SU-DHL-6 (cell line): ENCODE data around the gene DACH1.

ENCODE experiments used
- H2AFZ ChIP-seq: fragments of 200-600 bp; sonication (generic); 2 replicates; pipeline ENCODE4 v1.6.1; 2014; ENCODE audit warnings: low read depth, mild to moderate bottlenecking, moderate library complexity, mixed read lengths, antibody characterized with exemption, low read length; ENCODE audit not compliant: severe bottlenecking
- H3F3A ChIP-seq: fragments of 200-600 bp; shearing (Covaris generic); 2 replicates; pipeline ENCODE4 v1.6.0; 2016; ENCODE audit warnings: antibody characterized with exemption, mild to moderate bottlenecking; ENCODE audit not compliant: insufficient read depth
- H3K27ac ChIP-seq: fragments of 200-600 bp; sonication (generic); 2 replicates; pipeline ENCODE4 v1.5.1; 2016; ENCODE audit warnings: low read depth, mild to moderate bottlenecking, low read length, moderate library complexity, mixed read lengths
- H3K27me3 ChIP-seq: fragments of 200-600 bp; sonication (generic), shearing (Covaris generic); 2 replicates; pipeline ENCODE4 v1.6.0; 2014; ENCODE audit warnings: mild to moderate bottlenecking, low read length
- H3K36me3 ChIP-seq: fragments of 200-600 bp; sonication (generic); 2 replicates; pipeline ENCODE4 v1.6.1; 2014; ENCODE audit warnings: mild to moderate bottlenecking, low read length, mixed read lengths
- H3K4me2 ChIP-seq: fragments of 300-600, 200-600 bp; shearing (Covaris generic), sonication (generic); 2 replicates; pipeline ENCODE4 v1.6.0; 2014; ENCODE audit warnings: low read length, low read depth, mild to moderate bottlenecking; ENCODE audit not compliant: poor library complexity, severe bottlenecking
- H3K4me3 ChIP-seq: fragments of 200-600 bp; sonication (generic); 2 replicates; pipeline ENCODE4 v1.5.1; 2014; ENCODE audit warnings: antibody characterized with exemption, low read length, mild to moderate bottlenecking, mixed read lengths; ENCODE audit not compliant: insufficient read depth, poor library complexity, severe bottlenecking
- H3K79me2 ChIP-seq: fragments of 200-600 bp; sonication (generic); 2 replicates; pipeline ENCODE4 v1.6.1; 2014; ENCODE audit warnings: mild to moderate bottlenecking, low read length, moderate library complexity; ENCODE audit not compliant: insufficient read depth
- H3K9ac ChIP-seq: fragments of 200-600 bp; sonication (generic); 2 replicates; pipeline ENCODE4 v1.7.0; 2014; ENCODE audit warnings: mild to moderate bottlenecking, low read length
- H3K9me2 ChIP-seq: fragments of 200-600 bp; sonication (generic); replicated peaks from 2 replicates; pipeline ENCODE4 v1.6.1; 2014; ENCODE audit warnings: low read length; ENCODE audit not compliant: insufficient read depth
- H3K9me3 ChIP-seq: fragments of 200-600 bp; sonication (generic); 2 replicates; pipeline ENCODE4 v1.6.1; 2014; ENCODE audit warnings: low read length, mixed read lengths; ENCODE audit not compliant: insufficient read depth
- H4K20me1 ChIP-seq: fragments of 200-600 bp; sonication (generic); 2 replicates; pipeline ENCODE4 v1.6.1; 2014; ENCODE audit warnings: low read depth, mild to moderate bottlenecking, antibody characterized with exemption, low read length, moderate library complexity, mixed read lengths
- EZH2phosphoT487 ChIP-seq: fragments of 200-600 bp; sonication (generic), shearing (Covaris generic); conservative IDR thresholded peaks from 2 replicates; pipeline ENCODE4 v1.6.1; 2018; ENCODE audit warnings: mild to moderate bottlenecking, antibody characterized with exemption, low read length, moderate library complexity, mixed read lengths
- TF ChIP-seq, protein P1 (sequence below): fragments of 200-600 bp; sonication (generic); IDR thresholded peaks from one replicate; pipeline ENCODE4 v1.5.1; 2017; ENCODE audit warnings: antibody characterized with exemption, mild to moderate bottlenecking, low read length, moderate library complexity; ENCODE audit not compliant: insufficient read depth, poor library complexity, severe bottlenecking

Gene DACH1

DNA sequence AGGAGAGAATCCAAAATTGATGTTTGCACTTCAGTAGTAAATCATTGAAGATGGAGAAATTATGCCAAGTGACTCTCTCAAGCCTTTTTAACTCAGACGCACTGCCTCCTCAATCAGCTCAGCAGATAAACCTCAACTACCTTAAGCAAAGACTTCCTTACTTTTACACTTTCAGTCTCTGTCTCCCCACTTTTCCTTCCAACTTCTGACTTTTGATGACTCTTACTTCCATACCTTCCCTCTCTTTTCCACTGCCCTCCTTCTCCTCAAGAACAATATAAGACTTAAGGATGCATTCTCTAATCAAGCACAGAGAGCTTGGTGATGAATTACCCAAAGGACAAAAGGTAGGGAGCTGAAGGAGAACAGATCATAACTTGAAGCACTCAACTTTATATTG lies 4.8 kb upstream of the DACH1 start:
- H3K4me3 ChIP-seq = no peak overlapping the region
- TF ChIP-seq, protein P1, sequence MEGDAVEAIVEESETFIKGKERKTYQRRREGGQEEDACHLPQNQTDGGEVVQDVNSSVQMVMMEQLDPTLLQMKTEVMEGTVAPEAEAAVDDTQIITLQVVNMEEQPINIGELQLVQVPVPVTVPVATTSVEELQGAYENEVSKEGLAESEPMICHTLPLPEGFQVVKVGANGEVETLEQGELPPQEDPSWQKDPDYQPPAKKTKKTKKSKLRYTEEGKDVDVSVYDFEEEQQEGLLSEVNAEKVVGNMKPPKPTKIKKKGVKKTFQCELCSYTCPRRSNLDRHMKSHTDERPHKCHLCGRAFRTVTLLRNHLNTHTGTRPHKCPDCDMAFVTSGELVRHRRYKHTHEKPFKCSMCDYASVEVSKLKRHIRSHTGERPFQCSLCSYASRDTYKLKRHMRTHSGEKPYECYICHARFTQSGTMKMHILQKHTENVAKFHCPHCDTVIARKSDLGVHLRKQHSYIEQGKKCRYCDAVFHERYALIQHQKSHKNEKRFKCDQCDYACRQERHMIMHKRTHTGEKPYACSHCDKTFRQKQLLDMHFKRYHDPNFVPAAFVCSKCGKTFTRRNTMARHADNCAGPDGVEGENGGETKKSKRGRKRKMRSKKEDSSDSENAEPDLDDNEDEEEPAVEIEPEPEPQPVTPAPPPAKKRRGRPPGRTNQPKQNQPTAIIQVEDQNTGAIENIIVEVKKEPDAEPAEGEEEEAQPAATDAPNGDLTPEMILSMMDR = no peak
- TF ChIP-seq EZH2phosphoT487 = no peak
- H3F3A ChIP-seq = no peaks in the 10 kb centered on the region
- H3K9ac ChIP-seq = no peak overlapping the region
- H2AFZ ChIP-seq = no peak overlapping the region
- no peak overlapping the region for H3K27ac ChIP-seq
- H3K79me2 ChIP-seq = no peaks in the 10 kb centered on the region
- no peaks in the 10 kb centered on the region for H3K27me3 ChIP-seq
- H4K20me1 ChIP-seq = no peaks in the 10 kb centered on the region
- no peaks in the 10 kb centered on the region for H3K9me3 ChIP-seq
- no peaks in the 10 kb centered on the region for H3K36me3 ChIP-seq
- H3K9me2 ChIP-seq = no peaks in the 10 kb centered on the region
- H3K4me2 ChIP-seq = no peak overlapping the region

DNA sequence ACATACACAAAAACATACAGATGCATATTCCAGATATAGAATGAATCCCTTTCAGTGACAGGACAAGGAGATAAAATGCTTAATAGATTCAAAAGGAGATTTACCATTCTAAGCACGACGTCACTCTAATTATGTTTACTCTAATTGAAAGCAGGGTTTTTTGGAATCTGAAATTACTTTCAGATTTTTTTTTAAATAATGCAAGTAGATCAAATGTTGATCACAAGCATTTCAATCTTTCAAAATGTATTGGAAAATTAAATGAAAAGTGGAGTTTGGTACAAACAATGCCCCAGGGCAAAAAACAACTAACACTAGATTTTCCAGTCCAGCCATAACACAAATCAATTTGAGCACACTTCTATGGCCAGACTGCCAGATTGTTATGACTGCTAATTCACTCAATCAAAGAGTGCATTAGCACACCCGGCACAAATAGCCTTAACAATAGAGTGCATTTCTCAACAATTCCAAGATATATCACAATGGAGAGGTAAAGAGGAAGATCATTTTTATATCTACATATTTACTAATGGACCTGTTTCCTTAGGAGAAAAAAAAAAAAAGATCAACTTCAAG lies 4.3 kb upstream of the DACH1 start:
- Histone ChIP-seq H3K4me3 (no peak overlapping the region), H3K36me3 (no peaks in the 10 kb centered on the region), H2AFZ (no peak overlapping the region), H3K27me3 (no peaks in the 10 kb centered on the region), H3F3A (no peaks in the 10 kb centered on the region), H3K79me2 (no peaks in the 10 kb centered on the region), H4K20me1 (no peaks in the 10 kb centered on the region), H3K9ac (no peak overlapping the region), H3K4me2 (no peak overlapping the region), H3K9me2 (no peaks in the 10 kb centered on the region), H3K9me3 (no peaks in the 10 kb centered on the region), H3K27ac (no peak overlapping the region)
- TF ChIP-seq, protein P1 = no peak
- TF ChIP-seq EZH2phosphoT487 = no peak

DNA sequence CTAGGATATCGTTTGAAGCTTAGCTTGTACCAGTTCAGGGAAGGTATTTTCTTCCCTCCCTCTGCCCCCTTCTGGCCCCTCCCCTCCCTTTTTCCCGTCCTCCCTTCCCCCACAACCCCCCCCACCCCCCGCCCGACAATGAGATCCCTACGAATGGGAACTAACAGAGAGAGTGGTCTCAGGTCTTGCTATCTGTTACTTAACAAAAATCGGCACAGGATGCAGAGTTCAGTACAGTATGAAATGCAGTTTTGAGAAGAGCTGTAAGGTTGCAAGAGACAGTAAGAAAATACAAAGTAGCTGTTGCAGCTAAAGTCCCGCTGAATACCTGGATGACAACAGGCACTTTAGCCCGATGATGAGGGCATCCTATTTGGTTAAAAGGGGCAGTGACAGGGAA lies 3.1 kb upstream of the DACH1 start:
- Histone ChIP-seq H3K79me2 (no peaks in the 10 kb centered on the region), H3K9ac (no peak overlapping the region), H3K27me3 (no peaks in the 10 kb centered on the region), H3K4me2 (no peak overlapping the region), H3K4me3 (no peak overlapping the region), H3F3A (no peaks in the 10 kb centered on the region), H3K27ac (no peak overlapping the region), H4K20me1 (no peaks in the 10 kb centered on the region), H3K9me3 (no peaks in the 10 kb centered on the region), H3K9me2 (no peaks in the 10 kb centered on the region), H2AFZ (no peak overlapping the region), H3K36me3 (no peaks in the 10 kb centered on the region)
- TF ChIP-seq, protein P1 = no peak
- TF ChIP-seq EZH2phosphoT487 = no peak

DNA sequence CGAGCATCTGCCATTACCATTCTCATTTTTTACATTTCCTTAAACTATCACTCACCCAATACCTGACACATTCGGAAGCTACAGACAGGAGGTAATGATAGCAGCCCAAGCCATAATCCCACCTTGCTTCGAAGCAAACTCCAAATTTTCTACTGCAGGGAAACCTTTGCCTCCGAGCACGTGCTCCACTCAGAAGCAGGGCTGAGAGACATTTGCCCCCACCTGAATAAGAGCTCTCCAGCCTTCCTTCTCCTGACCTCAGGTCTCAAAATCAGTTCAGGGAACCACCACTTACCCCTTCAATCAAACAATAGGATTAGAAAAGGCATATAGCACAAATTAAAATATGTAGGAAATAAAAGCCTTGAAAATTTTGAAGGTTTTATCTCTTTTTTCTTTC lies 2.3 kb upstream of the DACH1 start:
- no peaks in the 10 kb centered on the region for H3K79me2 ChIP-seq
- no peaks in the 10 kb centered on the region for H3K9me3 ChIP-seq
- H2AFZ ChIP-seq = no peak overlapping the region
- TF ChIP-seq, protein P1 = no peak
- no peak for TF ChIP-seq EZH2phosphoT487
- no peaks in the 10 kb centered on the region for H4K20me1 ChIP-seq
- no peak overlapping the region for H3K27ac ChIP-seq
- H3K9ac ChIP-seq = no peak overlapping the region
- H3K9me2 ChIP-seq = no peaks in the 10 kb centered on the region
- no peaks in the 10 kb centered on the region for H3K27me3 ChIP-seq
- no peaks in the 10 kb centered on the region for H3K36me3 ChIP-seq
- H3K4me2 ChIP-seq = no peak overlapping the region
- H3F3A ChIP-seq = no peaks in the 10 kb centered on the region
- H3K4me3 ChIP-seq = no peak overlapping the region
